ENCODE data around the gene SPRED1. TPM values are rescaled to one million over a fixed set of nuclear protein-coding genes. Genes with fewer than 3 reads are reported as not detected.

Gene SPRED1
- total and polyA plus RNA-seq, 10 of the 15 experiments (the other 5 are each of a cell fraction or from before 2014, with no cell fraction given): 0.08 to 2.6 (median 0.22) TPM

- Histone ChIP-seq H3K36me3 (ENCODE audit: control insufficient read depth in 2 of 2, insufficient read depth in 2 of 2, low read length in 1 of 2) (no peaks in the 10 kb centered on the region), H2AFZ (ENCODE audit: control insufficient read depth, low read depth, low read length) (no peak overlapping the region), H3K4me3 (no peak overlapping the region), H3K27ac (ENCODE audit: control insufficient read depth, insufficient read depth) (no peak overlapping the region), H3K9me3 (replicated peaks; ENCODE audit: control insufficient read depth, insufficient read depth, low read length) (no peaks in the 10 kb centered on the region), H3K4me1 (ENCODE audit: control insufficient read depth, insufficient read depth, low read length) (no peaks in the 10 kb centered on the region), H3K4me2 (ENCODE audit: control insufficient read depth, insufficient read depth) (no peak overlapping the region), H3K27me3 (replicated peaks in 1 of 2; ENCODE audit: control insufficient read depth in 2 of 2, insufficient read depth in 2 of 2, low read length in 1 of 2) (no peaks in the 10 kb centered on the region), H4K20me1 (ENCODE audit: control insufficient read depth, insufficient read depth) (no peaks in the 10 kb centered on the region), H3K79me2 (ENCODE audit: control insufficient read depth, insufficient read depth, low read length) (no peaks in the 10 kb centered on the region), H3K9ac (ENCODE audit: control insufficient read depth, insufficient read depth, low read length) (no peak overlapping the region)
- CTCF ChIA-PET: no interaction called here
- FAIRE-seq: no peak
- in situ Hi-C loops (cut with MboI) (no loop called here), intact Hi-C loops (cut with micrococcal nuclease; ENCODE audit: unreplicated experiment) (no loop called here)
- no peak for TF ChIP-seq ZBTB40 (IDR thresholded peaks at IDR 0.05; ENCODE audit: borderline replicate concordance)
- no peak for TF ChIP-seq FOXK2 (IDR thresholded peaks at IDR 0.05)
- no peak for TF ChIP-seq HDGF (IDR thresholded peaks at IDR 0.05)
- TF ChIP-seq BCL3 (IDR thresholded peaks at IDR 0.05; ENCODE audit: borderline replicate concordance, insufficient read depth, low read depth, low read length, poor library complexity, severe bottlenecking): no peak
- TF ChIP-seq IRF3 (IDR thresholded peaks at IDR 0.05): no peak
- TF ChIP-seq RBBP5 (conservative IDR thresholded peaks at IDR 0.05): no peak
- no peak for ATAC-seq
- 33% methylated on average over 7 of the region's 7 CpGs for WGBS (ENCODE audit: insufficient coverage, insufficient replicate concordance, low lambda C conversion rate, missing lambda C conversion rate)
- BruUV-seq (replicated peaks): no TSS peak
- POLR2A ChIA-PET: no interaction called here
- RAD21 ChIA-PET (ENCODE audit: unreplicated experiment): interaction anchor here (0.8 kb wide), 1 partner anchor 34 kb away, joined by 3 read pairs; no protein-coding TSS in a partner anchor
- SMC1A ChIA-PET (ENCODE audit: uncharacterized antibody, unreplicated experiment): no interaction called here
- DNase-seq (ENCODE audit: low read depth, low spot score): no peak
Measured at GRCh38 chr15:38406436-38406835, 153.8 kb downstream of the SPRED1 start.

Other genes with a start within 250 kb of the SPRED1 start
- gene FAM98B, start 201.3 kb downstream of the SPRED1 start, total RNA-seq (2014; rRNA removed): 7.1 and 13.4 TPM in 2 replicates
- gene FAM98B, start 201.3 kb downstream of the SPRED1 start, total RNA-seq (2014; rRNA removed; fragmentation: Illumina TruSeq; extraction: Trizol): 6.6 and 7.6 TPM in 2 replicates
- gene FAM98B, start 201.3 kb downstream of the SPRED1 start, total RNA-seq (2021): 28.5 and 30.0 TPM in 2 replicates
- 22.8 and 45.7 TPM in 2 replicates for gene FAM98B, start 201.3 kb downstream of the SPRED1 start, polyA plus RNA-seq (2011; rRNA removed)
- gene FAM98B, start 201.3 kb downstream of the SPRED1 start, polyA plus RNA-seq (2014; fragmentation: Illumina TruSeq; extraction: Trizol): 36.7 and 46.1 TPM in 2 replicates
- 1 to 10 TPM; 4.2 to 8.4 TPM for gene FAM98B, start 201.3 kb downstream of the SPRED1 start, polyA plus RNA-seq (2014; fragmentation: Nextera tagmentation; extraction: Ambion mirVana)
- 15.8 and 17.3 TPM in 2 replicates for gene FAM98B, start 201.3 kb downstream of the SPRED1 start, polyA plus RNA-seq (2014; rRNA removed)
- gene FAM98B, start 201.3 kb downstream of the SPRED1 start, polyA plus RNA-seq (2016; fragmentation: Nextera tagmentation; extraction: Ambion mirVana): 1 to 10 TPM; 1.3 to 2.2 TPM